ENCODE results near the gene MYCL.

Gene MYCL

GRCh38 chr1:39901714-39902459 is at the start of gene MYCL:
Gene MYCL (minus strand): TSS chr1:39901917. CDS start chr1:39901434, 483 bp downstream.
- peak; percentile 70 for DNase-seq

- no peak for DNase-seq
Measured at GRCh38 chr1:39949891-39950290, 48.2 kb upstream of the MYCL start.

- no peak for DNase-seq
Measured at GRCh38 chr1:39947260-39947659, 45.5 kb upstream of the MYCL start.

GRCh38 chr1:39946216-39946615 is 44.5 kb upstream of the MYCL start:
- DNase-seq = no peak

GRCh38 chr1:39944410-39945112 is 42.8 kb upstream of the MYCL start:
- no peak for DNase-seq

GRCh38 chr1:39943471-39944290 is 42.0 kb upstream of the MYCL start:
- DNase-seq = no peak

GRCh38 chr1:39940980-39941871 is 39.5 kb upstream of the MYCL start:
- peak; percentile 2 for DNase-seq

GRCh38 chr1:39940253-39940652 is 38.5 kb upstream of the MYCL start:
- no peak for DNase-seq

GRCh38 chr1:39938856-39939255 is 37.1 kb upstream of the MYCL start:
- DNase-seq = no peak

GRCh38 chr1:39936724-39937491 is 35.2 kb upstream of the MYCL start:
- DNase-seq = no peak

- DNase-seq = no peak
Measured at GRCh38 chr1:39933956-39934941, 32.5 kb upstream of the MYCL start.

- DNase-seq = no peak
Measured at GRCh38 chr1:39928809-39929587, 27.3 kb upstream of the MYCL start.

- DNase-seq = no peak
Measured at GRCh38 chr1:39927538-39927937, 25.8 kb upstream of the MYCL start.

GRCh38 chr1:39926820-39927219 is 25.1 kb upstream of the MYCL start:
- DNase-seq = no peak

GRCh38 chr1:39926343-39926793 is 24.7 kb upstream of the MYCL start:
- no peak for DNase-seq

- DNase-seq = no peak
Measured at GRCh38 chr1:39925721-39926342, 24.1 kb upstream of the MYCL start.

GRCh38 chr1:39922251-39922688 is 20.6 kb upstream of the MYCL start:
- no peak for DNase-seq

- DNase-seq = peak; percentile 37
Measured at GRCh38 chr1:39919545-39919944, 17.8 kb upstream of the MYCL start.

- no peak for DNase-seq
Measured at GRCh38 chr1:39917825-39918224, 16.1 kb upstream of the MYCL start.

All from NCI-H187 treated with DMSO at 0.1 percent for 48 hours (cell line).